SK-N-SH treated with all-trans-retinoic acid at 6 μM for 48 hours (cell line): Measurements from ENCODE around the gene UTP18.
A peak's percentile ranks its signal among the peaks of the same experiment; 100 is the strongest.

Experiments
- ARNTL ChIP-seq: fragments of 450-650 bp; formaldehyde crosslinking; IDR thresholded peaks from 2 replicates; pipeline ENCODE4 v1.5.0; 2020; ENCODE audit warnings: low read depth, mild to moderate bottlenecking, moderate library complexity, borderline replicate concordance
- CSDC2 ChIP-seq: fragments of 250-450 bp; sonication (Bioruptor Pico); IDR thresholded peaks from 2 replicates; pipeline ENCODE4 v1.5.0; 2020; ENCODE audit warnings: mild to moderate bottlenecking, moderate library complexity
- ESRRG ChIP-seq: fragments of 250-450 bp; sonication (Bioruptor Pico); IDR thresholded peaks from 2 replicates; pipeline ENCODE4 v1.6.1; 2021; ENCODE audit warnings: mild to moderate bottlenecking
- ISL1 ChIP-seq: fragments of 250-450 bp; sonication (Bioruptor Pico); IDR thresholded peaks from 2 replicates; pipeline ENCODE4 v2.1.2; 2022; ENCODE audit warnings: mild to moderate bottlenecking, moderate library complexity
- OSR1 ChIP-seq: fragments of 250-450 bp; sonication (Bioruptor Pico); IDR thresholded peaks from 2 replicates; pipeline ENCODE4 v1.8.0; 2022; ENCODE audit warnings: moderate library complexity, mild to moderate bottlenecking, inconsistent platforms
- PPARA ChIP-seq: fragments of 250-450 bp; sonication (Bioruptor Pico); IDR thresholded peaks from 2 replicates; pipeline ENCODE4 v1.5.0; 2020; ENCODE audit warnings: mild to moderate bottlenecking, borderline replicate concordance
- ZFP3 ChIP-seq: fragments of 250-450 bp; sonication (Bioruptor Pico); IDR thresholded peaks from 2 replicates; pipeline ENCODE4 v1.5.0; 2020; ENCODE audit warnings: mild to moderate bottlenecking, moderate library complexity
- ZFP30 ChIP-seq: fragments of 450-650 bp; formaldehyde crosslinking; IDR thresholded peaks from 2 replicates; pipeline ENCODE4 v1.5.0; 2022; ENCODE audit warnings: mild to moderate bottlenecking, moderate library complexity
- ZNF565 ChIP-seq: fragments of 450-650 bp; formaldehyde crosslinking; conservative IDR thresholded peaks from 2 replicates; pipeline ENCODE4 v1.5.0; 2020; ENCODE audit warnings: low read depth, mild to moderate bottlenecking, moderate library complexity
- ZNF70 ChIP-seq: fragments of 450-650 bp; formaldehyde crosslinking; IDR thresholded peaks from 2 replicates; pipeline ENCODE4 v1.5.0; 2020; ENCODE audit warnings: mild to moderate bottlenecking, moderate library complexity
- ZNF8 ChIP-seq: fragments of 450-650 bp; formaldehyde crosslinking; IDR thresholded peaks from 2 replicates; pipeline ENCODE4 v1.5.0; 2020; ENCODE audit warnings: mild to moderate bottlenecking, moderate library complexity
- TF ChIP-seq, protein P1 (sequence below): fragments of 250-450 bp; sonication (Bioruptor Pico); IDR thresholded peaks from 2 replicates; pipeline ENCODE4 v1.5.1; 2021; ENCODE audit warnings: mild to moderate bottlenecking, moderate library complexity
- TF ChIP-seq, protein P2 (sequence below): fragments of 250-450 bp; sonication (Bioruptor Pico); IDR thresholded peaks from 2 replicates; pipeline ENCODE4 v1.8.0; 2020; ENCODE audit warnings: mild to moderate bottlenecking, moderate library complexity, borderline replicate concordance
- TF ChIP-seq, protein P3 (sequence below): fragments of 250-450 bp; sonication (Bioruptor Pico); IDR thresholded peaks from 2 replicates; pipeline ENCODE4 v1.8.0; 2021; ENCODE audit warnings: low read depth, mild to moderate bottlenecking, moderate library complexity, borderline replicate concordance

DNA sequence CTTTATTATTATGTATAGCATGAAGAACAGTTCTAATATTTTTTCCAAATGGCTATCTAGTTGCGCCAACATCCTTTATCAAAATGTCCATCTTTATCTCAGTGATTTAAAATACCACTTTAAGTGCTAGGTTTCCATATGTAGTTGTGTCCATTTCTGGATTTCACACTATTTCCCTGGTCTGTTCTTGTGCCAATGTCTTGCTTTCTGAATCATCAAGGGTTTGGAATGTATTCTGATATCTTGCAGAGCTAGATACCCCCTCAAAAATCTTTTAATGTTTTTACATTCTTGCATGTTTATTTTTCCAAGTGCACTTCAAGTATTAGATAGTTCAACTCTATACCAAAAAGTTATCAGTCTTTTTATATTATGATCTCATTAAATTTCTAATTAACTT lies 14.8 kb upstream of the UTP18 start:
- TF ChIP-seq, protein P1, sequence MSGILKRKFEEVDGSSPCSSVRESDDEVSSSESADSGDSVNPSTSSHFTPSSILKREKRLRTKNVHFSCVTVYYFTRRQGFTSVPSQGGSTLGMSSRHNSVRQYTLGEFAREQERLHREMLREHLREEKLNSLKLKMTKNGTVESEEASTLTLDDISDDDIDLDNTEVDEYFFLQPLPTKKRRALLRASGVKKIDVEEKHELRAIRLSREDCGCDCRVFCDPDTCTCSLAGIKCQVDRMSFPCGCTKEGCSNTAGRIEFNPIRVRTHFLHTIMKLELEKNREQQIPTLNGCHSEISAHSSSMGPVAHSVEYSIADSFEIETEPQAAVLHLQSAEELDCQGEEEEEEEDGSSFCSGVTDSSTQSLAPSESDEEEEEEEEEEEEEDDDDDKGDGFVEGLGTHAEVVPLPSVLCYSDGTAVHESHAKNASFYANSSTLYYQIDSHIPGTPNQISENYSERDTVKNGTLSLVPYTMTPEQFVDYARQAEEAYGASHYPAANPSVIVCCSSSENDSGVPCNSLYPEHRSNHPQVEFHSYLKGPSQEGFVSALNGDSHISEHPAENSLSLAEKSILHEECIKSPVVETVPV (CRISPR knock-in tag) = no peak
- TF ChIP-seq PPARA (CRISPR knock-in tag) (no peak), ZFP3 (CRISPR knock-in tag) (no peak), ZNF565 (no peak), CSDC2 (CRISPR knock-in tag) (no peak), ZNF70 (CRISPR knock-in tag) (no peak), ZFP30 (CRISPR knock-in tag) (no peak), ZNF8 (CRISPR knock-in tag) (no peak), ESRRG (no peak), OSR1 (no peak), ISL1 (CRISPR knock-in tag) (peak; percentile 98), ARNTL (no peak)
- TF ChIP-seq, protein P2, sequence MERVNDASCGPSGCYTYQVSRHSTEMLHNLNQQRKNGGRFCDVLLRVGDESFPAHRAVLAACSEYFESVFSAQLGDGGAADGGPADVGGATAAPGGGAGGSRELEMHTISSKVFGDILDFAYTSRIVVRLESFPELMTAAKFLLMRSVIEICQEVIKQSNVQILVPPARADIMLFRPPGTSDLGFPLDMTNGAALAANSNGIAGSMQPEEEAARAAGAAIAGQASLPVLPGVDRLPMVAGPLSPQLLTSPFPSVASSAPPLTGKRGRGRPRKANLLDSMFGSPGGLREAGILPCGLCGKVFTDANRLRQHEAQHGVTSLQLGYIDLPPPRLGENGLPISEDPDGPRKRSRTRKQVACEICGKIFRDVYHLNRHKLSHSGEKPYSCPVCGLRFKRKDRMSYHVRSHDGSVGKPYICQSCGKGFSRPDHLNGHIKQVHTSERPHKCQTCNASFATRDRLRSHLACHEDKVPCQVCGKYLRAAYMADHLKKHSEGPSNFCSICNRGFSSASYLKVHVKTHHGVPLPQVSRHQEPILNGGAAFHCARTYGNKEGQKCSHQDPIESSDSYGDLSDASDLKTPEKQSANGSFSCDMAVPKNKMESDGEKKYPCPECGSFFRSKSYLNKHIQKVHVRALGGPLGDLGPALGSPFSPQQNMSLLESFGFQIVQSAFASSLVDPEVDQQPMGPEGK (CRISPR knock-in tag) = 0 out of 2 replicates have a peak, but pooled peaks have one; percentile 39
- TF ChIP-seq, protein P3, sequence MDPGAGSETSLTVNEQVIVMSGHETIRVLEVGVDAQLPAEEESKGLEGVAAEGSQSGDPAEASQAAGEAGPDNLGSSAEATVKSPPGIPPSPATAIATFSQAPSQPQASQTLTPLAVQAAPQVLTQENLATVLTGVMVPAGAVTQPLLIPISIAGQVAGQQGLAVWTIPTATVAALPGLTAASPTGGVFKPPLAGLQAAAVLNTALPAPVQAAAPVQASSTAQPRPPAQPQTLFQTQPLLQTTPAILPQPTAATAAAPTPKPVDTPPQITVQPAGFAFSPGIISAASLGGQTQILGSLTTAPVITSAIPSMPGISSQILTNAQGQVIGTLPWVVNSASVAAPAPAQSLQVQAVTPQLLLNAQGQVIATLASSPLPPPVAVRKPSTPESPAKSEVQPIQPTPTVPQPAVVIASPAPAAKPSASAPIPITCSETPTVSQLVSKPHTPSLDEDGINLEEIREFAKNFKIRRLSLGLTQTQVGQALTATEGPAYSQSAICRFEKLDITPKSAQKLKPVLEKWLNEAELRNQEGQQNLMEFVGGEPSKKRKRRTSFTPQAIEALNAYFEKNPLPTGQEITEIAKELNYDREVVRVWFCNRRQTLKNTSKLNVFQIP (CRISPR knock-in tag) = no peak
